ENCODE data around the gene TRIM71. TPM values are rescaled to one million over a fixed set of nuclear protein-coding genes. Genes with fewer than 3 reads are reported as not detected.

TRIM71 gene
- total RNA-seq, 1 donor from 2014 or later, result 2.5 TPM

- intact Hi-C loops (cut with DNase I), result no loop called here
- H3K4me3 ChIP-seq, result no peak overlapping the region
- TF ChIP-seq CTCF (IDR thresholded peaks at IDR 0.05), result no peak
- no peaks in the 10 kb centered on the region for H3K27me3 ChIP-seq (ENCODE audit: low read depth)
- DNase-seq, result no peak
- no peaks in the 10 kb centered on the region for H3K36me3 ChIP-seq
- no peaks in the 10 kb centered on the region for H3K9me3 ChIP-seq
- no peak overlapping the region for H3K27ac ChIP-seq
- no peak for ATAC-seq
- no peaks in the 10 kb centered on the region for H3K4me1 ChIP-seq
These were observed 62.4 kb downstream of the TRIM71 start for GRCh38 chr3:32880225-32880624.

- H3K4me3 ChIP-seq, result no peak overlapping the region
- no peaks in the 10 kb centered on the region for H3K27me3 ChIP-seq (ENCODE audit: low read depth)
- TF ChIP-seq CTCF (IDR thresholded peaks at IDR 0.05), result no peak
- H3K36me3 ChIP-seq, result no peaks in the 10 kb centered on the region
- intact Hi-C loops (cut with DNase I), result no loop called here
- no peak for DNase-seq
- no peak for ATAC-seq
- no peaks in the 10 kb centered on the region for H3K9me3 ChIP-seq
- no peak overlapping the region for H3K27ac ChIP-seq
- peaks cover 9% of the 10 kb centered on the region for H3K4me1 ChIP-seq
These were observed 63.8 kb downstream of the TRIM71 start for GRCh38 chr3:32881624-32882023.

GRCh38 chr3:32882189-32882588, 64.4 kb downstream of the TRIM71 start:
- ATAC-seq, result no peak

GRCh38 chr3:32882603-32883025, 64.8 kb downstream of the TRIM71 start:
- intact Hi-C loops (cut with DNase I), result no loop called here
- no peak for DNase-seq
- no peak overlapping the region for H3K4me3 ChIP-seq
- TF ChIP-seq CTCF (IDR thresholded peaks at IDR 0.05), result no peak
- no peaks in the 10 kb centered on the region for H3K36me3 ChIP-seq
- H3K27me3 ChIP-seq (ENCODE audit: low read depth), result no peaks in the 10 kb centered on the region
- H3K4me1 ChIP-seq, result peaks cover 14% of the 10 kb centered on the region
- ATAC-seq, result no peak
- no peaks in the 10 kb centered on the region for H3K9me3 ChIP-seq
- no peak overlapping the region for H3K27ac ChIP-seq

More at GRCh38 chr3:32882189-32882588, 64.4 kb downstream of the TRIM71 start:
- intact Hi-C loops (cut with DNase I), result no loop called here
- peaks cover 14% of the 10 kb centered on the region for H3K4me1 ChIP-seq
- H3K27me3 ChIP-seq (ENCODE audit: low read depth), result no peaks in the 10 kb centered on the region
- no peaks in the 10 kb centered on the region for H3K36me3 ChIP-seq
- H3K4me3 ChIP-seq, result no peak overlapping the region
- TF ChIP-seq CTCF (IDR thresholded peaks at IDR 0.05), result no peak
- no peaks in the 10 kb centered on the region for H3K9me3 ChIP-seq
- no peak for DNase-seq
- H3K27ac ChIP-seq, result no peak overlapping the region

- H3K27me3 ChIP-seq (ENCODE audit: low read depth), result no peaks in the 10 kb centered on the region
- H3K36me3 ChIP-seq, result no peaks in the 10 kb centered on the region
- no peak for ATAC-seq
- peaks cover 14% of the 10 kb centered on the region for H3K4me1 ChIP-seq
- H3K4me3 ChIP-seq, result no peak overlapping the region
- TF ChIP-seq CTCF (IDR thresholded peaks at IDR 0.05), result no peak
- no peak for DNase-seq
- H3K27ac ChIP-seq, result no peak overlapping the region
- no peaks in the 10 kb centered on the region for H3K9me3 ChIP-seq
- intact Hi-C loops (cut with DNase I), result no loop called here
These were observed 66.0 kb downstream of the TRIM71 start for GRCh38 chr3:32883817-32884216.

- Histone ChIP-seq H3K9me3 (no peaks in the 10 kb centered on the region), H3K36me3 (no peaks in the 10 kb centered on the region), H3K4me1 (peaks cover 14% of the 10 kb centered on the region), H3K4me3 (no peak overlapping the region), H3K27ac (no peak overlapping the region), H3K27me3 (ENCODE audit: low read depth) (no peaks in the 10 kb centered on the region)
- ATAC-seq (no peak), DNase-seq (no peak)
- TF ChIP-seq CTCF (IDR thresholded peaks at IDR 0.05), result no peak
- intact Hi-C loops (cut with DNase I), result no loop called here
These were observed 66.8 kb downstream of the TRIM71 start for GRCh38 chr3:32884591-32884990.

All from lower lobe of right lung (tissue), 2 donors.